ENCODE measurements around the gene STK10.
"Not testable (repeated sequence)": the region's sequence is repeated elsewhere in the genome, so short reads cannot be mapped to it uniquely, and the experiment has no call there.

The STK10 gene

DNA sequence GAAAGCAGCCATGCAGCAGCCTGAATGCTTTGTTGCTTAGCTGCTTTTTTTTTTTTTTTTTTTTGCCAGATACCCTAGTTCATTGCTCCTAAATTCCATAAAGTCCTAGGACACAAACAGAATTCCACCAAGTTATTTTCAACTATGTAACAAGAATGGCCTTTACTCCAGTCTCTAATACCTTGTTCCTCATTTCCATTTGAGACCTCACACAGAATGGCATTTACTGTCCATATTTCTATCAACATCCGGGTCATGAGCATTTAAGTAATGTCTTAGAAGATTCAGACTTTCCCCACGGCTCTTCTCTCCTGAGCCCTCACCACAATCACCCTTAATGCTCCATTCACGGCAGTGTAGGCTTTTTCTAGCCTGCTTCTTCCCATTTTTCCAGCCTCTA is 149.9 kb downstream of the STK10 start:
- Histone ChIP-seq H3K4me3 (ENCODE audit: low read depth, low read length) (no peak overlapping the region), H3K36me3 (no peaks in the 10 kb centered on the region), H3K27me3 (no peaks in the 10 kb centered on the region), H3K9me3 (no peaks in the 10 kb centered on the region), H3K4me1 (no peaks in the 10 kb centered on the region; the same call in 1 of the 2 replicates)
- TF ChIP-seq, protein P1, sequence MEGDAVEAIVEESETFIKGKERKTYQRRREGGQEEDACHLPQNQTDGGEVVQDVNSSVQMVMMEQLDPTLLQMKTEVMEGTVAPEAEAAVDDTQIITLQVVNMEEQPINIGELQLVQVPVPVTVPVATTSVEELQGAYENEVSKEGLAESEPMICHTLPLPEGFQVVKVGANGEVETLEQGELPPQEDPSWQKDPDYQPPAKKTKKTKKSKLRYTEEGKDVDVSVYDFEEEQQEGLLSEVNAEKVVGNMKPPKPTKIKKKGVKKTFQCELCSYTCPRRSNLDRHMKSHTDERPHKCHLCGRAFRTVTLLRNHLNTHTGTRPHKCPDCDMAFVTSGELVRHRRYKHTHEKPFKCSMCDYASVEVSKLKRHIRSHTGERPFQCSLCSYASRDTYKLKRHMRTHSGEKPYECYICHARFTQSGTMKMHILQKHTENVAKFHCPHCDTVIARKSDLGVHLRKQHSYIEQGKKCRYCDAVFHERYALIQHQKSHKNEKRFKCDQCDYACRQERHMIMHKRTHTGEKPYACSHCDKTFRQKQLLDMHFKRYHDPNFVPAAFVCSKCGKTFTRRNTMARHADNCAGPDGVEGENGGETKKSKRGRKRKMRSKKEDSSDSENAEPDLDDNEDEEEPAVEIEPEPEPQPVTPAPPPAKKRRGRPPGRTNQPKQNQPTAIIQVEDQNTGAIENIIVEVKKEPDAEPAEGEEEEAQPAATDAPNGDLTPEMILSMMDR (IDR thresholded peaks at IDR 0.05; ENCODE audit: low read depth, low read length) = no peak
- no peak for DNase-seq

DNA sequence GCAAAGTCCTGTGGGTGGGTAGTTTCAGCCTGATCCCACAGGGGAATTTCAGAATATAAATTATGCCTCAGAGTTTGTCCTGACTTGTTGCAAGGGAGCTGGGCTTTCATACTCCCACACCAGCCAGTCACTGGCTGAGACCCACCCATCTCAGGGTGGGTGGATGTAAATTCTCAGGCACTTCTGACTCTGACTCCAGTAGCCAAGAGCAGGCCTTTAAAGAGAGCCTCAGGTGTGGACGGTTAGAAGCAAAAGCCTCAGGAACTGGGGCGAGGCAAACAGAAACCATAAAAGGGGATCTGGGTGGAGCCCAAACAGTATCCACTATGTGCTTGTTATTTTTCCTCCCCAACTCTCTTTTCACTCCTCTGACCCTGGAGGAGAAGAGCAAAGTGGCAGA is 153.0 kb downstream of the STK10 start:
- H3K4me3 ChIP-seq (ENCODE audit: low read depth, low read length) = no peak overlapping the region
- no peaks in the 10 kb centered on the region; the same call in 1 of the 2 replicates for H3K4me1 ChIP-seq
- H3K9me3 ChIP-seq = peaks cover 2% of the 10 kb centered on the region; the same call in 1 of the 2 replicates
- DNase-seq = no peak
- H3K36me3 ChIP-seq = no peaks in the 10 kb centered on the region
- H3K27me3 ChIP-seq = no peaks in the 10 kb centered on the region
- TF ChIP-seq, protein P1 (IDR thresholded peaks at IDR 0.05; ENCODE audit: low read depth, low read length) = no peak

DNA sequence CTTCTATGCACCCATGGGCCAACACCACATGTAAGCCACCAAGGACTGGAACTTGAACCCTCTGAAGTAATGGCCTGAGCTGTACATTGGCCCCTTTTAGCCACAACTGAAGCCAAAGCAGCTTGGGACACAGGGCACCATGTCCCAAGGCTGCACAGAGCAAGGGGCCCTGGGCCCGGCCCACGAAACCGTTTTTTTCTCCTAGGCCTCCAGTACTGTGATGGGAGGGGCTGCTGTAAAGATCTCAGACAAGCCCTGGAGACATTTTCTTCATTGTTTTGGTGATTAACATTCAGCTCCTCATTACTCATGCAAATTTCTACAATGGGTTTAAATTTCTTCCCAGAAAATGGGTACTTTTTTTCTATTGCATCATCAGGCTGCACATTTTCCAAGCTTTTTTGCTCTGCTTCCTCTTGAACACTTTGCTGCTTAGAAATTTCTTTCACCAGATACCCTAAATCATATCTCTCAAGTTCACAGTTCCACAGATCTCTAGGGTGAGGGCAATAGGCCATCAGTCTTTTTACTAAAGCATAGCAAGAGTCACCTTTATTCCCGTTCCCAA is 156.0 kb downstream of the STK10 start:
- Histone ChIP-seq H3K4me3 (ENCODE audit: low read depth, low read length) (no peak overlapping the region), H3K4me1 (no peaks in the 10 kb centered on the region), H3K36me3 (no peaks in the 10 kb centered on the region), H3K9me3 (peaks cover 2% of the 10 kb centered on the region; the same call in 1 of the 2 replicates), H3K27me3 (no peaks in the 10 kb centered on the region)
- TF ChIP-seq, protein P1 (IDR thresholded peaks at IDR 0.05; ENCODE audit: low read depth, low read length) = no peak
- no peak for DNase-seq

DNA sequence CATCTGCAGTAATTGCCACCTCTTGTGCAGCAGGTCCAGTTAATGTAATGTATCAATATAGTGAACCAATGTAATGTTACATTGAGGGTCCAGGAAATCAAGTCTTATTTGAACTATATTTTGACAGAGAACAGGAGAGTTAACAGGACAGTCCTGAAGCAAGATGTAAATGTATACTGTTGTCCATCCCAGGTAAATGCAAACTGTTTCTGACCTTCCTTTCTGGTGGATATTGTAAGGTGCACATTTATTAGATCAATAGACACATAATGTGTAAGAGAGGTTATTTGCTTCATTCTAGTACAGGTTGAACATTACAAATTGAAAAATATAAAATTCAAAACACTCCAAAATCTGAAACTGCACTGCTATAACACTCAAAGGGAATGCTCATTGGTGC is 158.1 kb downstream of the STK10 start:
- no peak overlapping the region for H3K4me3 ChIP-seq (ENCODE audit: low read depth, low read length)
- no peaks in the 10 kb centered on the region for H3K36me3 ChIP-seq
- DNase-seq = no peak
- H3K4me1 ChIP-seq = no peaks in the 10 kb centered on the region
- peaks cover 2% of the 10 kb centered on the region; the same call in 1 of the 2 replicates for H3K9me3 ChIP-seq
- TF ChIP-seq, protein P1 (IDR thresholded peaks at IDR 0.05; ENCODE audit: low read depth, low read length) = no peak
- H3K27me3 ChIP-seq = no peaks in the 10 kb centered on the region

DNA sequence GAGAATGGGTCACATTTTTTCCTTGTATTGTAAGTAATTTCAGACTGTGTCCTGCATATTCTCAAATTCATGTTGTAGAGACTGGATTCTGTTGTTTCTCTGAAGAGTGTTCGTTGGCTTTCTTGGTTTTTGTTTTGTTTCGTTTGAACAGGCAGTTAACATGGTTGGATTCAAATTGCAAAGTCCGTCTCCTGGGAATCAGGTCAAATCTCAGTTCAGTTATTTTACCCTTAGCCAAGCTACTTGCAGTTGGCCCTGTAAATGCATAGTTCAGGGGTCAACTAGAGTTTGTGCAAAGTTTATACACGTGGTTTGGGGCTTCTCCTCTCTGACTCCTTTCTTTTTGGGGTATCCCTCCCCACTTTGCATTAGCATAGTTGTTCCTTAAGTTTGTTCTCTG is 159.9 kb downstream of the STK10 start:
- no peak overlapping the region for H3K4me3 ChIP-seq (ENCODE audit: low read depth, low read length)
- H3K27me3 ChIP-seq = no peaks in the 10 kb centered on the region
- H3K4me1 ChIP-seq = no peaks in the 10 kb centered on the region
- peaks cover 2% of the 10 kb centered on the region; the same call in 1 of the 2 replicates for H3K9me3 ChIP-seq
- no peaks in the 10 kb centered on the region for H3K36me3 ChIP-seq
- DNase-seq = no peak
- TF ChIP-seq, protein P1 (IDR thresholded peaks at IDR 0.05; ENCODE audit: low read depth, low read length) = no peak

DNA sequence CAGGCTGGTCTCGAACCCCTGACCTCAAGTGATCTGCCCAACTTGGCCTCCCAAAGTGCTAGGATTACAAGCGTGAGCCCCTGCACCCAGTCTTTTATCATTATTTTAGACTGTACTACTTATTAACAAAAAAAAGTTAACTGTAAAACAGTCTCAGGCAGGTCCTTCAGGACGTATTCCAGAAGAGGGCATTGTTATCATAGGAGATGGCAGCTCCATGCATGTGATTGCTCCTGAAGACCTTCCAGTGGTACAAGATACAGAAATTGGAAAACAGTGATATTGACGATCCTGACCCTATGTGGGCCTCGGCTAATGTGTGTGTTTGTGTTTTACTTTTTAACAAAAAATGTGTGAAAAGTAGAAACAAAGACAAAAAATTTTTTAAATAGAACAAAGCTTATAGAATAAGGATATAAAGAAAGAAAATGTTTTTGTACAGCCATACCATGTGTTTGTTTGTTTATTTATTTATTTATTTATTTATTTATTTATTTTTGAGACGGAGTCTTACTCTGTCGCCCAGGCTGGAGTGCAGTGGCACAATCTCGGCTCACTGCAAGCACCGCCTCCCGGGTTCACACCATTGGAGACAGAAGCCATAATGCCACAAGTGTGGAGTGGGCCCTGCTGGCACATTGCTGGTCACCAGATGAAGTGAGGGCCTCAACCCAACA is 167.8 kb downstream of the STK10 start:
- not testable (repeated sequence) for H3K4me1 ChIP-seq; H3K36me3 ChIP-seq; H3K27me3 ChIP-seq; H3K9me3 ChIP-seq; H3K4me3 ChIP-seq (ENCODE audit: low read depth, low read length); DNase-seq
